ENCODE results near the gene UIMC1.

UIMC1 gene

GRCh38 chr5:176902102-176902814 lies 104.3 kb downstream of the UIMC1 start:
- DNase-seq (ENCODE audit: low read depth in 2 of 2): no peak

- DNase-seq (ENCODE audit: low read depth in 2 of 2): no peak
Observed at GRCh38 chr5:176901260-176902101, 105.1 kb downstream of the UIMC1 start.

- DNase-seq (ENCODE audit: low read depth in 2 of 2): no peak
Observed at GRCh38 chr5:176900780-176901204, 105.8 kb downstream of the UIMC1 start.

- DNase-seq (ENCODE audit: low read depth in 2 of 2): no peak
Observed at GRCh38 chr5:176899946-176900779, 106.4 kb downstream of the UIMC1 start.

- DNase-seq (ENCODE audit: low read depth in 2 of 2): no peak
Observed at GRCh38 chr5:176899296-176899891, 107.2 kb downstream of the UIMC1 start, which contains the start of gene HK3. TSS of gene HK3 (minus strand) at chr5:176899346. CDS start at chr5:176896159, 3,187 bp downstream.

GRCh38 chr5:176897263-176897662 lies 109.3 kb downstream of the UIMC1 start:
- no peak for DNase-seq (ENCODE audit: low read depth in 2 of 2)

GRCh38 chr5:176895831-176896230 lies 110.7 kb downstream of the UIMC1 start:
- no peak for DNase-seq (ENCODE audit: low read depth in 2 of 2)

GRCh38 chr5:176894298-176894697 lies 112.3 kb downstream of the UIMC1 start:
- DNase-seq (ENCODE audit: low read depth in 2 of 2): no peak

GRCh38 chr5:176892663-176893062 lies 113.9 kb downstream of the UIMC1 start:
- DNase-seq (ENCODE audit: low read depth in 2 of 2): no peak

- DNase-seq (ENCODE audit: low read depth in 2 of 2): no peak
Observed at GRCh38 chr5:176891331-176891958, 115.1 kb downstream of the UIMC1 start.

- DNase-seq (ENCODE audit: low read depth in 2 of 2): no peak
Observed at GRCh38 chr5:176890455-176891330, 115.9 kb downstream of the UIMC1 start.

- no peak for DNase-seq (ENCODE audit: low read depth in 2 of 2)
Observed at GRCh38 chr5:176889321-176890280, 117.0 kb downstream of the UIMC1 start.

GRCh38 chr5:176888865-176889165 lies 117.8 kb downstream of the UIMC1 start:
- no peak for DNase-seq (ENCODE audit: low read depth in 2 of 2)

GRCh38 chr5:176888016-176888864 lies 118.3 kb downstream of the UIMC1 start:
- no peak for DNase-seq (ENCODE audit: low read depth in 2 of 2)

GRCh38 chr5:176887252-176887849 lies 119.2 kb downstream of the UIMC1 start:
- no peak for DNase-seq (ENCODE audit: low read depth in 2 of 2)

GRCh38 chr5:176886336-176887251 lies 120.0 kb downstream of the UIMC1 start:
- DNase-seq (ENCODE audit: low read depth in 2 of 2): no peak

GRCh38 chr5:176884571-176884890 lies 122.0 kb downstream of the UIMC1 start:
- no peak for DNase-seq (ENCODE audit: low read depth in 2 of 2)

Data from stimulated activated CD8-positive, alpha-beta memory T cell treated with anti-CD3 and anti-CD28 coated beads, Interleukin-7, amount 100 ng/mL, for 1 hour (primary cell).